ENCODE measurements around the gene OR51V1.

Gene OR51V1

DNA sequence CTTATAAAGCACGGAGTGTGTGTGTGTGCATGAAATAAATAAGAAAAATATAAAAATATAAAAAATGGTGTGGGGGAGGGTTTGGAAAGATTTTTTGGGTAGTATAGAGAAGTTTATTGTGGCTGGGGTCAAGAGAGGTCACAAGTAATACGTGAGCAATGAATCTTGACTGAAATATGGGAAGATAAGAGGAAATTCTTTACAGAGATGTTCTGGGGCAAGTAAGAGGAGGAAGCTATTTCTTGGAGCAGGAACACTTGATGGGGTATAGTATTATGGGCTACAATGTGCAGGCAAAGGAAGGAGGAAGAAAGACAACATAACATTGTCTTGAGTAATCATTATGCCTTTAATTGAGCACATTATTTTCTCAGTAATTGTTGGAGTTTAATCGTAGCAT lies 31.7 kb upstream of the OR51V1 start:
- in situ Hi-C loops (cut with HindIII; ENCODE audit: low sequenced_read_pairs): no loop called here

DNA sequence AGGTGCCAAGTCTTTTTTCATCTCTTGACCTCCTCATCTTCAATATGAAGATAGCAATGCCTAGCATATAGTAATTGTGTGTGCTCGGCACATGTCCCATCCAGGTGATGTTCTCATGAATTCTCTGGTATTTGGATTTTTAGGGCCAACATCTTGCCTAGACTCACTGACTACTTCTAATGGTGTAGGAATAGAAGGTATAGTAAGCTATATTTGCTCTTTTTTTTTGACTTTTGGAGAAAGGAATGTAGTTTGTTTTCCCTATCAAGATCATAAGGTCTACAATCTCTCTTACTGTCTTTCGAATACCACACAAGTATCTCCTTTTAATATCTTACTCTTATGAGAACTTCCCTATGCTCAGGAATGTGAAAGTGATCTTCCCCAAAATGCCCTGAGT lies 30.6 kb upstream of the OR51V1 start:
- in situ Hi-C loops (cut with HindIII; ENCODE audit: low sequenced_read_pairs): no loop called here

DNA sequence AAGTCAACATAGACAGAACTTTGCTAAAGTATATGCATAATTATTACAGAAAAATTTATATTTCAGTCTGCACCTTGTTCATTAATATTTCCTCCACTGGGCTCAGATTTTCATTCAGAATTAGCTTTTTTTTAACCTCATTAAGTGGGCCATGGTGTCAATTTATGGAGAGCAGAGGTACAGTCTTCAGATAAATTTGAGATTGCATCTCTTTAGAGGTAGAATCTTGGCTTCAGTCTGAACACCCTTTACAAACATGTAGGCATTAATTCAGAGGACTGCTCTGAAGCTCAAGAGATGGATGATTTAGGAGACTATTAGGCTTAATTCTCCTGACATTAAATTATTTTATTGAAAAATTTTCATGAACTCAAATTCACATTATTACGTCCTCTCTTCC lies 29.8 kb upstream of the OR51V1 start:
- in situ Hi-C loops (cut with HindIII; ENCODE audit: low sequenced_read_pairs): no loop called here

DNA sequence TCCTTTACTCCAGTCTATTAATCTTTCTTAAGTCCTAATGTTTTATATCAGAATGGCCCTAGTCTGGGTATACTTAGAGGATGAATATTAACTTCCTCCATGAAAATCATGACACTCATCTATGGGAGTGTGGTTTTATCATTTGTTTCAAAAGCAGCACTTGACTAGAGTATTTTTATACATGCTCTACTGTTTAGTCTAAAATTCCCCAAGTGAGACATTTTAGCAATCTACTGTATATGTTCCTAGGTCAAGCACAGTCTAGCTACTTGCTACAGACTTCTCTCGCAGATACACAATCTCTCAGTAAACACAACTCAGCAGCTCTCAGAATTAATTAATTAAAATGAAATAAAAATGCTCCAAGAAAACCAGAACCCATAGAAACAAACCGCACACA lies 29.3 kb upstream of the OR51V1 start:
- in situ Hi-C loops (cut with HindIII; ENCODE audit: low sequenced_read_pairs): no loop called here

DNA sequence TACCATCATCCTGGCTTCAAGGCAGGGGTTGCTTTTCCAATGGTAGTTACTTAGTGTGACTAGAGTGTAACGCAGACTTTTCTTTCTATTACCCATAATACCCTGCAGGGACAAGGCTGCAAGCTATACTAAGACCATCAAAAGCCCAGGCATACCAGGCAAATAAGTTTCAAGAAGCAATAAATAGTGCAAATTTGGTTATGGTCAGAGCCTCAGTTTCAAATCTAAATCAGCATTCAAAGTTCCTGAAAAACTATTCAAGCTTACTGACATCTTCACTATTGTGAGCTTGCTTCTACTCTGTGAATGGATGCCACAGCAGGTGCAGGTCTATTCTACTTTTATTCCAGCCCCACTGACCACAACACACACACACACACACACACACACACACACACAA lies 28.9 kb upstream of the OR51V1 start:
- in situ Hi-C loops (cut with HindIII; ENCODE audit: low sequenced_read_pairs): no loop called here

DNA sequence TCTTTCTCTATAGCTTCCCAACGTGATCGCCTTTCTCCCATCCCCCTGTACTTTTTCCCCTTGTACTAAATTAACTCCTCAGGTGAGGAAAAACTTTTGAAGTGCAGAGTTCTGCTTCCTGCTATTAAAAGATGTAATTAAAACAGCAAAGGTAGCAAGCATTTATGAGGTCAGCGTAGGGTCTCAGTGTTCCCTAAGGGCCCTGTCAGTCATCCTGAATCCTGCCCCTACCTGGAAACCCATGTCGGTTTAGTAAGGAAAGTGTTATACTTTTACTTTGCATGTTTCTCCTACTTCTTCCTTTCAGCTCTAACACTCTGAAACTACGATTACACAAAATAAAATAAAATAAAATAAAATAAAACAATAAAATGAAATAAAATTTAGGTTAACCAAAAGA lies 27.6 kb upstream of the OR51V1 start:
- in situ Hi-C loops (cut with HindIII; ENCODE audit: low sequenced_read_pairs): no loop called here

DNA sequence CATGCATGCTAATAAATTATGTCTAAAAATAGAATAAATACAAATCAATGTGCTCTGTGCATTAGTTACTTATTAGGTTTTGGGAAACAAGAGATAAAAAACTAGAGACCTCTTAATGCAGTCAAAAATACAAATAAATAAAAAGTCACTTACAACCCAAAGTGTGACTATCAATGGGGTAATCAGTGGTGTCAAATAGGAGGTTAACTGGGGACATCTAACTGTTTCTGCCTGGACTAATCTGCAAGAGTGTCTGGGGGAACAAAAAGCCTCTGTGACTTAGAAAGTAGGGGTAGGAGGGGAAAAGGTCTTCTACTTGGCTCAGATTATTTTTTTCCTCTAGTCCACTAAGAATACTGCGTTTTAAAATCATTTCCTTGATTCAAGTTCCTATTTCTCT lies 27.2 kb upstream of the OR51V1 start:
- in situ Hi-C loops (cut with HindIII; ENCODE audit: low sequenced_read_pairs): no loop called here

DNA sequence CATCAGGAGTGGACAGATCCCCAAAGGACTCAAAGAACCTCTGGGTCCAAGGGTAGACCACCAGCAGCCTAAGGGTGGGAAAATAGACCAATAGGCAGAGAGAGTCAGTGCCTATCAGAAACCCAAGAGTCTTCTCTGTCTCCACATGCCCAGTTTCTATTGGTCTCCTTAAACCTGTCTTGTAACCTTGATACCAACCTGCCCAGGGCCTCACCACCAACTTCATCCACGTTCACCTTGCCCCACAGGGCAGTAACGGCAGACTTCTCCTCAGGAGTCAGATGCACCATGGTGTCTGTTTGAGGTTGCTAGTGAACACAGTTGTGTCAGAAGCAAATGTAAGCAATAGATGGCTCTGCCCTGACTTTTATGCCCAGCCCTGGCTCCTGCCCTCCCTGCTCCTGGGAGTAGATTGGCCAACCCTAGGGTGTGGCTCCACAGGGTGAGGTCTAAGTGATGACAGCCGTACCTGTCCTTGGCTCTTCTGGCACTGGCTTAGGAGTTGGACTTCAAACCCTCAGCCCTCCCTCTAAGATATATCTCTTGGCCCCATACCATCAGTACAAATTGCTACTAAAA lies 26.3 kb upstream of the OR51V1 start, which contains the start of gene HBB:
Gene HBB (minus strand): TSS at position 340 of the 579 bp plus-strand sequence. CDS start 50 bp downstream, at position 290.
- in situ Hi-C loops (cut with HindIII; ENCODE audit: low sequenced_read_pairs): no loop called here

DNA sequence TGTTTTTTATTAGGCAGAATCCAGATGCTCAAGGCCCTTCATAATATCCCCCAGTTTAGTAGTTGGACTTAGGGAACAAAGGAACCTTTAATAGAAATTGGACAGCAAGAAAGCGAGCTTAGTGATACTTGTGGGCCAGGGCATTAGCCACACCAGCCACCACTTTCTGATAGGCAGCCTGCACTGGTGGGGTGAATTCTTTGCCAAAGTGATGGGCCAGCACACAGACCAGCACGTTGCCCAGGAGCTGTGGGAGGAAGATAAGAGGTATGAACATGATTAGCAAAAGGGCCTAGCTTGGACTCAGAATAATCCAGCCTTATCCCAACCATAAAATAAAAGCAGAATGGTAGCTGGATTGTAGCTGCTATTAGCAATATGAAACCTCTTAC lies 25.0 kb upstream of the OR51V1 start:
- in situ Hi-C loops (cut with HindIII; ENCODE audit: low sequenced_read_pairs): no loop called here

DNA sequence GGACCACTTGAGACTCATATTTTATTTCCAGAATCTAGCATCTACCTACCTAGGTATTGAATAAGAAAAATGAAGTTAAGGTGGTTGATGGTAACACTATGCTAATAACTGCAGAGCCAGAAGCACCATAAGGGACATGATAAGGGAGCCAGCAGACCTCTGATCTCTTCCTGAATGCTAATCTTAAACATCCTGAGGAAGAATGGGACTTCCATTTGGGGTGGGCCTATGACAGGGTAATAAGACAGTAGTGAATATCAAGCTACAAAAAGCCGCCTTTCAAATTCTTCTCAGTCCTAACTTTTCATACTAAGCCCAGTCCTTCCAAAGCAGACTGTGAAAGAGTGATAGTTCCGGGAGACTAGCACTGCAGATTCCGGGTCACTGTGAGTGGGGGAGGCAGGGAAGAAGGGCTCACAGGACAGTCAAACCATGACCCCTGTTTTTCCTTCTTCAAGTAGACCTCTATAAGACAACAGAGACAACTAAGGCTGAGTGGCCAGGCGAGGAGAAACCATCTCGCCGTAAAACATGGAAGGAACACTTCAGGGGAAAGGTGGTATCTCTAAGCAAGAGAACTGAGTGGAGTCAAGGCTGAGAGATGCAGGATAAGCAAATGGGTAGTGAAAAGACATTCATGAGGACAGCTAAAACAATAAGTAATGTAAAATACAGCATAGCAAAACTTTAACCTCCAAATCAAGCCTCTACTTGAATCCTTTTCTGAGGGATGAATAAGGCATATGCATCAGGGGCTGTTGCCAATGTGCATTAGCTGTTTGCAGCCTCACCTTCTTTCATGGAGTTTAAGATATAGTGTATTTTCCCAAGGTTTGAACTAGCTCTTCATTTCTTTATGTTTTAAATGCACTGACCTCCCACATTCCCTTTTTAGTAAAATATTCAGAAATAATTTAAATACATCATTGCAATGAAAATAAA lies 24.3 kb upstream of the OR51V1 start:
- in situ Hi-C loops (cut with HindIII; ENCODE audit: low sequenced_read_pairs): no loop called here

DNA sequence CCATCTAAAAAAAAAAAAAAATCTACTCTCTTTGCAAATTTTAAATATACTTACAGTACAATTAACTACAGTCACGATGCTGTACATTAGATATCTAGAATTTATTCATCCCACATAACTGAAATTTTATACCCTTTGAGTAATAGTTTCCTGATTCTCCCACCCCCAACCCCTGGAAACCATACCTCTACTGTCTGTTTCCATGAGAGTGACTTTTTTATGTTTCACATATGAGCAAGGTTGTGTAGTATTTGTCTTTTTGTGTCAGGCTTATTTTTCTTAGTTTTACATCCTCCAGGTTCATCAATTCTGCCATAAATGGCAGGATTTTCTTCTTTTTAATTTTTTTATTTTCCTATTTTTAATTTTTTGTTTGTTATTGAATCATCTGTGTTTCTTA lies 23.2 kb upstream of the OR51V1 start:
- in situ Hi-C loops (cut with HindIII; ENCODE audit: low sequenced_read_pairs): no loop called here

DNA sequence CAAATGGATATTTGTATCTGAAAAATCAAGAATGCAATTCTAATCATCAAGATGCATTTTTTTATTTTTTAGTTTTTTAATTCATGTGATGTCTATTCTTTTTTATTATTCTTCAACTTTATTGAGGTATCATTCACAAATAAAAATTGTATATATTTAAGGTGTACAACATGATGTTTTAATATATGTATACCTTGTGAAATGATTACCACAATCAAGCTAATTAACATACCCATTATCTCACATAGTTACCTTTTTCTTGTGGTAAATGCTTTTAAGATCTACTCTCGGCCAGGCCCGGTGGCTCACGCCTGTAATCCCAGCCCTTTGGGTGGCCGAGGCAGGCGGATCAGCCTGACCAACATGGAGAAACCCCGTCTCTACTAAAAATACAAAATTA lies 22.7 kb upstream of the OR51V1 start:
- in situ Hi-C loops (cut with HindIII; ENCODE audit: low sequenced_read_pairs): no loop called here

DNA sequence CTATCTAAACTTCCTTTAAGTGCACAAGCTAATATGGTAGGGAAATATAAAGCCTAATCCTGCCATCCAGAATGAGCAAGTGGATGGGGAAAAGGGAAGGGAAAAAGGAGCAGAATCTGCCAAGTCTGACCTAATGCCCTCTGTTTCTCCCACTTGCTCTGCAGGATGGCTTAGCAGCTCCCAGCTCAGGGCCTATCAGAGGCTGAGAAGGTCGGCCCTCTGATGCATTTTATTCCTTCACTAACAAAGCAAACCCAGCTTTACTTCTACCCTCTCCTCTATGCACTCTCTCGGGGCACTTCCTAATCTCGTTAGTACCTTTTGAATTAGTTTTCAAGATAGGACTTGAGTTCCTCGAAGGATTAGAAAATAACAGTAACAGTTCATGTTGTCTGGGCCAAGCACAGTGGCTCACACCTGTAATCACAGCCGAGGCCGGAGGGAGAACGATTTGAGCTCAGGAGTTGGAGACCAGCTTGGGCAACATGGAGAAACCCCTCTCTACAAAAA lies 9.9 kb upstream of the OR51V1 start:
- in situ Hi-C loops (cut with HindIII; ENCODE audit: low sequenced_read_pairs): no loop called here

DNA sequence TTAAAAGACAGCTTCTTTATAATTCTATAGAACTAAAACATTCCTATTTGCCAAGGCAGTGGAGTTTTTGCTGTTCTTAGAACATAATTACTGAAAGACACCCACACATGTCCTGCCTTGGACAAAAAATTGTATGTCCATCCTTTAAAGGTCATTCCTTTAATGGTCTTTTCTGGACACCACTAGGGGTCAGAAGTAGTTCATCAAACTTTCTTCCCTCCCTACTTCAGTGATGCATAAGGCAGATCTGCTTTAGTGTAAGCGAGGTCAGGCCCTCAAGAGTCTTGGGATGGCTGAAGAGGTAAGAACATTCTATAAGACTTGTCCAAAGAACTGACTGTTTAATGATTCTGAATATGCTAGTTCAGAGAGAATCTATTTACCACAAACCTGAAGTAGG lies 4.3 kb upstream of the OR51V1 start:
- in situ Hi-C loops (cut with HindIII; ENCODE audit: low sequenced_read_pairs): no loop called here

DNA sequence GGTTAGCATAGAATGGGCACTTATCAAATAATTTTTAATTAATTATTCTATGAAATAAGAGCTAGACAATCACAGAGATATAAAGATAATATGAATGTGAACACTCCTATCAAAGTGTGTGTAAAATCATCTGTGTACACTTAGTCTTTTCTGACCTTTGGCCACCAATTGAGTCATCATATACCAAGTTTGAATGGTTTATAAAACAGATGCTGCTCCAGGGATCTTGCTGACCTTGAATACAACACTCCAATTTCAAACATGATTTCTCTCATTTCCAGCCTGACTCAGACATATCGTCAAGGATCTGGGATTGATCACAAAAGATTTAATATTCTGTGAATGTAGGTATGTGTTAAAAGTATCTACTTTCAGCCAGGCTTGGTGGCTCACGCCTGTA lies 2.9 kb upstream of the OR51V1 start:
- in situ Hi-C loops (cut with HindIII; ENCODE audit: low sequenced_read_pairs): no loop called here

DNA sequence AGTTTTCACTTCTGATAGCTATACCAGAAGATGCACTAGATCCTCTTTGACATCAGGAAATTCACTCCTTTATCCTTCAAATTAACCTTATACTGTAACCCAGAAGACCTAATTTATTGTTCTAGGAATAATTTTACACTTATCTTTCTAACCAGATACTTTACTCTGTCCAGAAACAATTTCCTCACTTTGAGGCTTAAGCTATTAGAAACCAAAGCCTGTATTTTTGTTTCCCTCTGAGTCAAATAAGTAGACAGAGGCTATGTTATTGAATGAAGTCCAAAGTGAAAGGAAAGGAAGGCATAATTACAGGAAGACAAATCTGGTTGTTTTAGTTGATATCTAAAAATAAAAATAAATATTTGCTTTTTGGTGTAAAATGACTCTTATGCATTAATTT lies 2.2 kb downstream of the OR51V1 start:
- in situ Hi-C loops (cut with HindIII; ENCODE audit: low sequenced_read_pairs): no loop called here

DNA sequence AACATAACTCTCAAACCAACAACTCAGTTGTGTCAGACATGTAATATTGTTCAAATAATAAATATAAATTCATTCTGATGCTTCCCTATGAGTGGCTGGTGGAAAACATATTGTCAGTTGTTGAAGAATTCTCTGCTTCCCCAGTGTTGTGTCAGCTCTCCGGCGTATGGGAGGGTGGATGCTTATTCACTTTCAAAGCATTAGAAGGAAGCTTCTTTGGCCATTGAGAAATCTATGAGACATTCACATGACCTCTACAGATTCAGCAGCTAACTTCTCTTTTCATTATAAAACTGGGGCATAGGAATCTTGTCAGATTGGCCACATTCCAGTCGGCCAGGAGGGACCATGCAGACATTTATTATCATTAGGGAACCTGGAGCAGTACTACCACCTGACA lies 2.9 kb downstream of the OR51V1 start:
- in situ Hi-C loops (cut with HindIII; ENCODE audit: low sequenced_read_pairs): no loop called here

DNA sequence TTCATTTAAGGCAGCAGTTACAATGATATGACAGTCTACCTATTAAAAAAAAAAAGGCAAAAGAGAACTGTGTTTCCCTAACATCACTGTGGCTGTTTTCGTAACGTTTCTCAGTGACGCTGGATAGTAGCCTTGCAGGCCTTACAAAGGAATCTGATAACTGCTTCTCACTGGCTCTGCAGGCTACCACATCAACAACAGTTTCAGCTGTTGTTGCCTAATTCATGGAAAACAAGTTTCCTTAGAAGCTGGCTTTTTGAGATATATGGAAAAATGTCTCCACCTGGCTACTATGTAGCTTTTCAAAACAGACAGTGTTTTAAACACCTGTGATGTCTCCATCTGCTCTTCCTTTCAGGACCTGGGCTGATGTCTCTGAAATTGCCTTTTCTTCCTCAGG lies 3.8 kb downstream of the OR51V1 start:
- in situ Hi-C loops (cut with HindIII; ENCODE audit: low sequenced_read_pairs): no loop called here

DNA sequence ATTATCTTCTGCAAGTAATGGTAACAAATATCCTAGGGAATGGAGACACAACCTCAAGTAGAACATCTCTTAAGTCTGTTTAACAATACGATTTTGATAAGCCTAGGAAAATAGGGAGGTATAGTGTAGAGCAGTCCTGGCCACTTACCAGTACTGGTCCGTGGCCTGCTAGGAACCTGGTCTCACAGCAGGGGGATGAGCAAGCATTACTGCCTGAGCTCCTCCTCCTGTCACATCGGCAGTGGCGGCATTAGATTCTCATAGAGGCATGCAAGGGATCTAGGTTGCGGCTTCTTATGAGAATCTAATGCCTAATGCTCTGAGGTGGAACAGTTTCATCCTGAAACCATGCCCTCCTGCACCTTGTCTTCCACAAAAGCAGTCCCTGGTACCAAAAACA lies 4.4 kb downstream of the OR51V1 start:
- in situ Hi-C loops (cut with HindIII; ENCODE audit: low sequenced_read_pairs): no loop called here

DNA sequence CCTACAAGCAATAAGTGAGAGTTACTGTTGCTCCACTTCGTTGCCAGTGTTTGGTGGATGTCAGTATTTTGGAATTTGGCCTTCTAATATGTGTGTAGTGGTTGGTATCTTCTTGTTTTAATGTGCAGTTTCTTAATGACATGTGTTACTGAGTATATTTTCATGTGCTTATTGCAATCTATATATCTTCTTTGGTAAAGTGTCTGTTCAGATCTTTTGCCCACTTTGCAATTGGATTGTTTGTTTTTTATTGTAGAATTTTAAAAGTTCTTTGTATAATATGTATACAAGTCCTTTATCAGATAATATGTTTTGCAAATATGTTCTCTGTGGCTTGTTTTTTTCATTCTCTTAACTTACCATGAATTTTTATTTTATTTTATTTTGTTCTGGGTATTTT lies 7.7 kb downstream of the OR51V1 start:
- in situ Hi-C loops (cut with HindIII; ENCODE audit: low sequenced_read_pairs): no loop called here

DNA sequence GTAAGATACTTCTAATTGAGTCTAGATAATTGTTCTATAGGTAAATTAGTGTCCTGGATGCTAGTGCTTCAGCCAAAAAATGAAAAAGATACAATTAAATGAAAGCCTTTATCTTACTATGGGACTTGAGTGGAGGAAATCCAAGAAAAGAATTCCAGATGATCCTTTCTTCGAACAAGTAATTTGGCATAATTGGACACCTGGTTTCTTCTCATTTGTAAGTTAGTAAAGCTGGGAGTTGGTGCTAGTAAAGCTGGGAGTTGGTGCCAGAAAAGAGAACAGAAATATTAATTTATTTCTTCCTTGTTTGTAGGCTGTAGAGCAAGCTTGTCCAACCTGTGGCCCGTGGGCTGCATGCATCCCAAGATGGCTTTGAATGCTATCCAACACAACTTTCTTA lies 12.3 kb downstream of the OR51V1 start:
- in situ Hi-C loops (cut with HindIII; ENCODE audit: low sequenced_read_pairs): no loop called here

Data from endothelial cell of hepatic sinusoid (primary cell).